Natural killer cell treated with Interleukin-12 subunit alpha and Interleukin-12 subunit beta and Interleukin-15 and Interleukin-18, amount 100 ng/mL, for 72 hours (primary cell): ENCODE measurements around the gene RC3H2. TPM values are rescaled to one million over a fixed set of nuclear protein-coding genes. Genes with fewer than 3 reads are reported as not detected.
"Not testable (repeated sequence)": the region's sequence is repeated elsewhere in the genome, so short reads cannot be mapped to it uniquely, and the experiment has no call there.

Source experiments
- ATAC-seq, 2 donors: fragments of 150-1000 bp; cut with Tn5 transposase in 1 of 2; sonication (Bioruptor Pico), chemical (Tn5 transposase) in 1 of 2; 2 replicates each; pipeline ENCODE4 v1.10.0; 2021
- DNase-seq: peaks from one replicate; pipeline ENCODE4 v3.0.0; 2022; ENCODE audit warnings: low spot score
- H3K27ac Mint-ChIP-seq, 2 donors: 1 replicate in 1 of 2; 2 replicates in 1 of 2; pipeline ENCODE4 v1.8.0; 2022; ENCODE audit warnings: mixed read lengths in 2 of 2, mild to moderate bottlenecking in 1 of 2, moderate library complexity in 1 of 2
- H3K27me3 Mint-ChIP-seq, 2 donors: 1 replicate in 1 of 2; 2 replicates in 1 of 2; pipeline ENCODE4 v1.8.0; 2022; ENCODE audit warnings: mixed read lengths in 2 of 2
- H3K36me3 Mint-ChIP-seq: one replicate; pipeline ENCODE4 v1.8.0; 2022; ENCODE audit warnings: mixed read lengths
- H3K4me1 Mint-ChIP-seq, 2 donors: 1 replicate in 1 of 2; 2 replicates in 1 of 2; pipeline ENCODE4 v1.8.0; 2022; ENCODE audit warnings: low read depth in 2 of 2, mixed read lengths in 2 of 2, mild to moderate bottlenecking in 1 of 2
- H3K4me3 Mint-ChIP-seq: one replicate; pipeline ENCODE4 v1.8.0; 2022; ENCODE audit warnings: mixed read lengths
- H3K9me3 Mint-ChIP-seq: 2 replicates; pipeline ENCODE4 v1.8.0; 2022; ENCODE audit warnings: mixed read lengths
- total RNA-seq, 2 donors: library from RNA; stranded (reverse); gene quantifications; one replicate each; pipeline ENCODE4 v1.2.3, GENCODE V29; 2022

RC3H2 gene
- total RNA-seq, 2 donors from 2014 or later: 45.0 to 57.3 TPM

GRCh38 chr9:122936883-122937282 lies 31.7 kb upstream of the RC3H2 start:
- no peaks in the 10 kb centered on the region for H3K9me3 Mint-ChIP-seq
- H3K36me3 Mint-ChIP-seq: peaks cover 11% of the 10 kb centered on the region
- H3K27ac Mint-ChIP-seq: no peak overlapping the region
- H3K4me1 Mint-ChIP-seq: peaks cover 21 to 33% of the 10 kb centered on the region in 2 donors
- no peaks in the 10 kb centered on the region for H3K27me3 Mint-ChIP-seq
- no peak overlapping the region for H3K4me3 Mint-ChIP-seq
- ATAC-seq (no peak), DNase-seq (no peak)

- ATAC-seq (no peak), DNase-seq (no peak)
- Mint-ChIP-seq H3K4me3 (no peak overlapping the region), H3K36me3 (peaks cover 7% of the 10 kb centered on the region), H3K27me3 (no peaks in the 10 kb centered on the region), H3K27ac (no peak overlapping the region), H3K9me3 (no peaks in the 10 kb centered on the region), H3K4me1 (peaks cover 17 to 29% of the 10 kb centered on the region in 2 donors)
These were observed 31.3 kb upstream of the RC3H2 start for GRCh38 chr9:122936464-122936863.

- Mint-ChIP-seq H3K27me3 (no peaks in the 10 kb centered on the region), H3K27ac (no peak within 1 kb of the TSS), H3K4me1 (peaks cover 12 to 20% of the 10 kb centered on the region in 2 donors), H3K9me3 (no peaks in the 10 kb centered on the region), H3K36me3 (no peaks in the 10 kb centered on the region), H3K4me3 (no peak within 1 kb of the TSS)
- DNase-seq: peak; percentile 96
- ATAC-seq: peak; percentile 99 to 100
These were observed 26.3 kb upstream of the RC3H2 start, which contains the start of gene ZBTB26 for GRCh38 chr9:122931226-122932121. Gene ZBTB26, minus strand, starts transcription at chr9:122931512. Its CDS starts 11,578 bp downstream, at chr9:122919934.

GRCh38 chr9:122930541-122931225 lies 25.5 kb upstream of the RC3H2 start:
- H3K27ac Mint-ChIP-seq: no peak overlapping the region
- no peaks in the 10 kb centered on the region for H3K36me3 Mint-ChIP-seq
- no peak for DNase-seq
- H3K4me3 Mint-ChIP-seq: no peak overlapping the region
- ATAC-seq: no peak
- no peaks in the 10 kb centered on the region for H3K9me3 Mint-ChIP-seq
- peaks cover 8 to 15% of the 10 kb centered on the region in 2 donors for H3K4me1 Mint-ChIP-seq
- H3K27me3 Mint-ChIP-seq: no peaks in the 10 kb centered on the region

- H3K9me3 Mint-ChIP-seq: no peaks in the 10 kb centered on the region
These were observed 24.7 kb upstream of the RC3H2 start for GRCh38 chr9:122929796-122930354.

GRCh38 chr9:122923947-122924346 lies 18.8 kb upstream of the RC3H2 start:
- Mint-ChIP-seq H3K27me3 (no peaks in the 10 kb centered on the region), H3K9me3 (no peaks in the 10 kb centered on the region), H3K36me3 (no peaks in the 10 kb centered on the region), H3K4me1 (peaks cover 4 to 8% of the 10 kb centered on the region in 2 donors), H3K27ac (no peak overlapping the region), H3K4me3 (no peak overlapping the region)
- no peak for ATAC-seq
- DNase-seq: no peak

More at GRCh38 chr9:122929796-122930354, 24.7 kb upstream of the RC3H2 start:
- Mint-ChIP-seq H3K27me3 (no peaks in the 10 kb centered on the region), H3K4me1 (peaks cover 8 to 11% of the 10 kb centered on the region in 2 donors), H3K27ac (no peak overlapping the region), H3K4me3 (no peak overlapping the region), H3K36me3 (no peaks in the 10 kb centered on the region)
- ATAC-seq: no peak
- DNase-seq: no peak

- Mint-ChIP-seq H3K27ac (no peak overlapping the region), H3K4me3 (no peak overlapping the region), H3K36me3 (no peaks in the 10 kb centered on the region), H3K27me3 (no peaks in the 10 kb centered on the region), H3K4me1 (peaks cover 4 to 8% of the 10 kb centered on the region in 2 donors), H3K9me3 (no peaks in the 10 kb centered on the region)
- no peak for ATAC-seq
- no peak for DNase-seq
These were observed 17.6 kb upstream of the RC3H2 start for GRCh38 chr9:122922713-122923112.

- H3K4me1 Mint-ChIP-seq: peaks cover 2 to 3% of the 10 kb centered on the region in 2 donors
These were observed 13.2 kb upstream of the RC3H2 start for GRCh38 chr9:122918310-122918709.

GRCh38 chr9:122912964-122913673 lies 8.0 kb upstream of the RC3H2 start, which contains the start of gene ZBTB6:
Gene ZBTB6, minus strand, starts transcription at chr9:122913323. Its CDS starts 1,251 bp downstream, at chr9:122912072.
- H3K27ac Mint-ChIP-seq: peak within 1 kb of the TSS; percentile 95 to 97
- H3K27me3 Mint-ChIP-seq: no peaks in the 10 kb centered on the region
- H3K9me3 Mint-ChIP-seq: no peaks in the 10 kb centered on the region
- peaks cover 23% of the 10 kb centered on the region for H3K36me3 Mint-ChIP-seq
- peaks cover 22 to 25% of the 10 kb centered on the region in 2 donors for H3K4me1 Mint-ChIP-seq
- ATAC-seq (peak; percentile 93 to 97), DNase-seq (peak; percentile 84)
- H3K4me3 Mint-ChIP-seq: peak within 1 kb of the TSS; percentile 98

More at GRCh38 chr9:122918310-122918709, 13.2 kb upstream of the RC3H2 start:
- H3K27ac Mint-ChIP-seq: no peak overlapping the region
- no peak overlapping the region for H3K4me3 Mint-ChIP-seq
- no peaks in the 10 kb centered on the region for H3K9me3 Mint-ChIP-seq
- ATAC-seq (no peak), DNase-seq (no peak)
- H3K27me3 Mint-ChIP-seq: no peaks in the 10 kb centered on the region
- H3K36me3 Mint-ChIP-seq: no peaks in the 10 kb centered on the region

- DNase-seq: no peak
- Mint-ChIP-seq H3K4me1 (peaks cover 22 to 25% of the 10 kb centered on the region in 2 donors), H3K36me3 (peaks cover 23% of the 10 kb centered on the region), H3K27ac (peak overlapping the region; percentile 95 to 97), H3K4me3 (peak overlapping the region; percentile 98), H3K9me3 (no peaks in the 10 kb centered on the region), H3K27me3 (no peaks in the 10 kb centered on the region)
- ATAC-seq: no peak
These were observed 7.5 kb upstream of the RC3H2 start for GRCh38 chr9:122912671-122912963.

GRCh38 chr9:122906122-122906521 lies 963 bp upstream of the RC3H2 start:
- not testable (repeated sequence) for H3K27ac Mint-ChIP-seq, H3K27me3 Mint-ChIP-seq, H3K9me3 Mint-ChIP-seq, H3K4me3 Mint-ChIP-seq, ATAC-seq, DNase-seq, H3K36me3 Mint-ChIP-seq
- H3K4me1 Mint-ChIP-seq: peaks cover 12 to 14% of the 10 kb centered on the region in 2 donors

- H3K36me3 Mint-ChIP-seq: peaks cover under 1% of the 10 kb centered on the region
- no peaks in the 10 kb centered on the region for H3K9me3 Mint-ChIP-seq
- H3K4me3 Mint-ChIP-seq: peak overlapping the region; percentile 96
- ATAC-seq (peak; percentile 21 to 34), DNase-seq (no peak)
- peaks cover 14 to 17% of the 10 kb centered on the region in 2 donors for H3K4me1 Mint-ChIP-seq
- peak overlapping the region; percentile 91 to 96 for H3K27ac Mint-ChIP-seq
- no peaks in the 10 kb centered on the region for H3K27me3 Mint-ChIP-seq
These were observed 715 bp downstream of the RC3H2 start for GRCh38 chr9:122904466-122904822.

- DNase-seq (no peak), ATAC-seq (no peak)
- no peaks in the 10 kb centered on the region for H3K9me3 Mint-ChIP-seq
- no peaks in the 10 kb centered on the region for H3K27me3 Mint-ChIP-seq
- peak overlapping the region; percentile 63 for H3K4me3 Mint-ChIP-seq
- peaks cover 20 to 28% of the 10 kb centered on the region in 2 donors for H3K4me1 Mint-ChIP-seq
- no peaks in the 10 kb centered on the region for H3K36me3 Mint-ChIP-seq
- peak overlapping the region; percentile 67 to 76 for H3K27ac Mint-ChIP-seq
These were observed 4.4 kb downstream of the RC3H2 start for GRCh38 chr9:122900791-122901190.
